A549 (cell line): Measurements from ENCODE around the gene WNT11.

Experiments
- EP300 ChIP-seq, 2 experiments: fragments of >200 bp; sonication (Bioruptor Twin); formaldehyde crosslinking; IDR thresholded peaks; 2 replicates in 1 of 2; 3 replicates in 1 of 2; pipeline ENCODE4 v1.6.1; 2016 to 2017
- HOXA7 ChIP-seq: fragments of 250-450 bp; sonication (Bioruptor Pico); IDR thresholded peaks from 2 replicates; pipeline ENCODE4 v1.5.0; 2020; ENCODE audit warnings: mild to moderate bottlenecking, moderate library complexity
- KDM1A ChIP-seq: fragments of 200-600 bp; sonication (generic); IDR thresholded peaks from 2 replicates; pipeline ENCODE4 v1.6.1; 2016; ENCODE audit warnings: low read depth, mild to moderate bottlenecking
- MAZ ChIP-seq: fragments of 150-350 bp; IDR thresholded peaks from 2 replicates; pipeline ENCODE4 v1.6.1; 2014; ENCODE audit warnings: antibody characterized with exemption, low read depth, low read length, borderline replicate concordance
- NR3C1 ChIP-seq: fragments of >200 bp; sonication (Bioruptor Twin); formaldehyde crosslinking; IDR thresholded peaks from 3 replicates; pipeline ENCODE4 v1.6.1; 2017
- POLR2A ChIP-seq: IDR thresholded peaks from 2 replicates; pipeline ENCODE4 v1.6.1; 2012; ENCODE audit warnings: mild to moderate bottlenecking, low read length
- RARB ChIP-seq: fragments of 250-450 bp; sonication (Bioruptor Pico); IDR thresholded peaks from 2 replicates; pipeline ENCODE4 v1.8.0; 2021; ENCODE audit warnings: mild to moderate bottlenecking, moderate library complexity
- RCOR1 ChIP-seq: fragments of 150-350 bp; IDR thresholded peaks from 2 replicates; pipeline ENCODE4 v1.6.1; 2014; ENCODE audit warnings: antibody characterized with exemption, low read length, low read depth
- ZNF302 ChIP-seq: fragments of 250-450 bp; sonication (Bioruptor Pico); IDR thresholded peaks from 2 replicates; pipeline ENCODE4 v1.9.0; 2021; ENCODE audit warnings: inconsistent platforms, mild to moderate bottlenecking, moderate library complexity
- TF ChIP-seq, protein P1 (sequence below): fragments of >200 bp; sonication (Bioruptor Twin); formaldehyde crosslinking; IDR thresholded peaks from 3 replicates; pipeline ENCODE4 v1.5.1; 2016
- TF ChIP-seq, protein P2 (sequence below): fragments of 450-650 bp; IDR thresholded peaks from 2 replicates; pipeline ENCODE4 v1.6.1; 2014; ENCODE audit warnings: antibody characterized with exemption

DNA sequence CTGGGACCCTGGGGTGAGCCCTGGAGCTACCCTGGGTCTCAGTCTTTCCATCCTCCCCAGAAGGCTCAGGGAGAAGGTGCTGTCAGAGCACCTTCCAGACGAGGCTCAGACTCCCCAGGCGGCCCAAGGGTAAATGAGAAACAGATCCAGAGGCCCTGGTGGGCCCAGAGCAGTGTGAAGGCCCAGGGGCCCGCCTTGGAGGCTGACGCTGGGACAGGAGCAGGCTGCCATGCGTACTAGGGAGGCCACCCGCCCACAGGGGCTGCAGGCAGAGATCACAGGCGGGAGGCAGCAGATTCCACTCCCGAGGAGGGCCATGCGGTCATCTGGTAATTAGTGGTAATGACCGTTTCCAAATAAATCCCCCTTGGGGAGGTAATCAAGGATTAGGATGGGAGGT is 5.2 kb downstream of the WNT11 start:
- TF ChIP-seq, protein P1, sequence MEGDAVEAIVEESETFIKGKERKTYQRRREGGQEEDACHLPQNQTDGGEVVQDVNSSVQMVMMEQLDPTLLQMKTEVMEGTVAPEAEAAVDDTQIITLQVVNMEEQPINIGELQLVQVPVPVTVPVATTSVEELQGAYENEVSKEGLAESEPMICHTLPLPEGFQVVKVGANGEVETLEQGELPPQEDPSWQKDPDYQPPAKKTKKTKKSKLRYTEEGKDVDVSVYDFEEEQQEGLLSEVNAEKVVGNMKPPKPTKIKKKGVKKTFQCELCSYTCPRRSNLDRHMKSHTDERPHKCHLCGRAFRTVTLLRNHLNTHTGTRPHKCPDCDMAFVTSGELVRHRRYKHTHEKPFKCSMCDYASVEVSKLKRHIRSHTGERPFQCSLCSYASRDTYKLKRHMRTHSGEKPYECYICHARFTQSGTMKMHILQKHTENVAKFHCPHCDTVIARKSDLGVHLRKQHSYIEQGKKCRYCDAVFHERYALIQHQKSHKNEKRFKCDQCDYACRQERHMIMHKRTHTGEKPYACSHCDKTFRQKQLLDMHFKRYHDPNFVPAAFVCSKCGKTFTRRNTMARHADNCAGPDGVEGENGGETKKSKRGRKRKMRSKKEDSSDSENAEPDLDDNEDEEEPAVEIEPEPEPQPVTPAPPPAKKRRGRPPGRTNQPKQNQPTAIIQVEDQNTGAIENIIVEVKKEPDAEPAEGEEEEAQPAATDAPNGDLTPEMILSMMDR: no peak
- TF ChIP-seq RARB (CRISPR knock-in tag): no peak
- TF ChIP-seq EP300 (IDR thresholded peaks at IDR 0.05): no peak
- no peak for TF ChIP-seq POLR2A
- TF ChIP-seq KDM1A: no peak
- TF ChIP-seq RCOR1: no peak
- no peak for TF ChIP-seq HOXA7 (CRISPR knock-in tag)
- no peak for TF ChIP-seq ZNF302 (CRISPR knock-in tag)
- TF ChIP-seq, protein P2, sequence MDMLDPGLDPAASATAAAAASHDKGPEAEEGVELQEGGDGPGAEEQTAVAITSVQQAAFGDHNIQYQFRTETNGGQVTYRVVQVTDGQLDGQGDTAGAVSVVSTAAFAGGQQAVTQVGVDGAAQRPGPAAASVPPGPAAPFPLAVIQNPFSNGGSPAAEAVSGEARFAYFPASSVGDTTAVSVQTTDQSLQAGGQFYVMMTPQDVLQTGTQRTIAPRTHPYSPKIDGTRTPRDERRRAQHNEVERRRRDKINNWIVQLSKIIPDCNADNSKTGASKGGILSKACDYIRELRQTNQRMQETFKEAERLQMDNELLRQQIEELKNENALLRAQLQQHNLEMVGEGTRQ: no peak
- no peak for TF ChIP-seq MAZ
- no peak for TF ChIP-seq NR3C1
